PC-9 (cell line): ENCODE measurements around the gene ETAA1. TPM values are rescaled to one million over a fixed set of nuclear protein-coding genes. Genes with fewer than 3 reads are reported as not detected.

Experiments
- BruUV-seq: library from RNA; stranded (reverse); fragments of 400-500 nt; replicated peaks from 2 replicates; lab custom pipeline; 2021; lab: Mats Ljungman, UMichigan
- CTCF ChIA-PET: fragments of 300-600 bp; sonication (Branson Sonifier 250); formaldehyde crosslinking; loops from one replicate; lab custom pipeline; 2022; ENCODE audit warnings: antibody characterized with exemption; lab: Charles Lee
- POLR2A ChIA-PET: fragments of 300-600 bp; sonication (Branson Sonifier 250); formaldehyde crosslinking; loops from one replicate; lab custom pipeline; 2022; ENCODE audit warnings: antibody characterized with exemption; ENCODE audit not compliant: unreplicated experiment; lab: Charles Lee
- DNase-seq, 2 experiments: peaks; one replicate each; pipeline versions ENCODE4 v3.0.0 to v3.0.0-alpha.2; 2015 to 2022; ENCODE audit warnings: mixed read lengths in 1 of 2
- H2AFZ ChIP-seq: fragments of 200-600 bp; sonication (generic); 2 replicates; pipeline ENCODE4 v1.8.1; 2017; ENCODE audit warnings: antibody characterized with exemption
- H3F3A ChIP-seq: fragments of 200-600 bp; sonication (generic); 2 replicates; pipeline ENCODE4 v1.8.1; 2017; ENCODE audit warnings: antibody characterized with exemption, mild to moderate bottlenecking, low read depth; ENCODE audit not compliant: insufficient read depth
- H3K27ac ChIP-seq: fragments of 200-600 bp; sonication (generic); 2 replicates; pipeline ENCODE4 v1.6.1; 2016; ENCODE audit warnings: mixed run types
- H3K27me3 ChIP-seq: fragments of 200-600 bp; sonication (generic); 2 replicates; pipeline ENCODE4 v1.6.1; 2016; ENCODE audit warnings: low read depth, mixed run types; ENCODE audit not compliant: insufficient read depth
- H3K36me3 ChIP-seq: fragments of 200-600 bp; sonication (generic); 2 replicates; pipeline ENCODE4 v1.6.1; 2016; ENCODE audit warnings: low read depth, mixed run types
- H3K4me1 ChIP-seq: fragments of 200-600 bp; sonication (generic); replicated peaks from 2 replicates; pipeline ENCODE4 v1.6.1; 2016; ENCODE audit warnings: mixed run types; ENCODE audit not compliant: insufficient read depth
- H3K4me2 ChIP-seq: fragments of 200-600 bp; sonication (generic); 2 replicates; pipeline ENCODE4 v1.6.1; 2017; ENCODE audit warnings: mixed run types
- H3K4me3 ChIP-seq: fragments of 200-600 bp; sonication (generic); 2 replicates; pipeline ENCODE4 v1.6.1; 2016; ENCODE audit warnings: mixed run types
- H3K79me2 ChIP-seq: fragments of 200-600 bp; sonication (generic); 2 replicates; pipeline ENCODE4 v1.6.1; 2017; ENCODE audit warnings: low read depth, mixed run types
- H3K9me2 ChIP-seq: fragments of 200-600 bp; sonication (generic); 2 replicates; pipeline ENCODE4 v1.8.1; 2017; ENCODE audit warnings: mild to moderate bottlenecking; ENCODE audit not compliant: insufficient read depth
- H3K9me3 ChIP-seq: fragments of 200-600 bp; sonication (generic); 2 replicates; pipeline ENCODE4 v1.8.1; 2016; ENCODE audit warnings: low read depth; ENCODE audit not compliant: insufficient read depth
- H4K20me1 ChIP-seq: fragments of 200-600 bp; sonication (generic); 2 replicates; pipeline ENCODE4 v1.8.1; 2017; ENCODE audit not compliant: insufficient read depth
- CTCF ChIP-seq: fragments of 200-600 bp; sonication (generic); conservative IDR thresholded peaks from 2 replicates; pipeline ENCODE4 v1.6.1; 2017; ENCODE audit warnings: mixed run types, antibody characterized with exemption, mild to moderate bottlenecking, moderate library complexity
- EZH2 ChIP-seq: fragments of 200-600 bp; sonication (generic); IDR thresholded peaks from 2 replicates; pipeline ENCODE4 v1.8.0; 2017; ENCODE audit warnings: antibody characterized with exemption, low read depth
- intact Hi-C: fragments of 100-400 bp; cut with micrococcal nuclease; formaldehyde crosslinking; loops from one replicate; pipeline ENCODE4 v1.10.0; 2022; ENCODE audit not compliant: unreplicated experiment
- total RNA-seq: library from RNA; stranded (reverse); gene quantifications from 2 replicates; pipeline ENCODE4 v1.2.3, GENCODE V29; 2021

Gene ETAA1
- total RNA-seq, 1 experiment from 2014 or later: 25.3 TPM

DNA sequence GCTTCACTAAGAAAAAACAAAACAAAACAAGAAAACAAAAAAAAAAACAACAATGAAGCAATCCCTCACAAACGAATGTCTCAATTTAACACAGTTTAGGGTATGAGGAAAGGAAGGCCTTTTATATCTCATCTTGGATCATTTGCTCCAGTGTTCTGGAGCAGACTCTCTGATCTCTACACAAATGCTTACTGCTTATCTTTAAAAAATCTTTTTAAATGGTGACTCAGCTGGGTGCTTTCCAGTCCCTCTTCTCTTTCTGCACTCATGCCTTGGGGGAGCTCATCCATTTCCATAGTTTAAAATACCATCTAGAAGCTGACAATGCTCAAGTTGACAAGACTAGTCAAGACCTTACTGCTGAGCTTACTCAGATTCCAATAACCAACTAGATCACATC is 56.2 kb downstream of the ETAA1 start:
- Histone ChIP-seq H3F3A (no peaks in the 10 kb centered on the region; the same call in 1 of the 2 replicates), H3K9me2 (no peaks in the 10 kb centered on the region), H3K9me3 (no peaks in the 10 kb centered on the region), H3K4me1 (peaks cover 37% of the 10 kb centered on the region), H3K36me3 (no peaks in the 10 kb centered on the region), H2AFZ (no peak overlapping the region), H3K27ac (no peak overlapping the region), H3K79me2 (no peaks in the 10 kb centered on the region), H3K27me3 (no peaks in the 10 kb centered on the region), H4K20me1 (no peaks in the 10 kb centered on the region), H3K4me3 (no peak overlapping the region), H3K4me2 (no peak overlapping the region)
- TF ChIP-seq CTCF (no peak), EZH2 (no peak)
- DNase-seq: peak in 1 of 2 experiments; percentile 46
- ChIA-PET POLR2A (no interaction called here), CTCF (no interaction called here)
- no TSS peak for BruUV-seq
- intact Hi-C loops: no loop called here

DNA sequence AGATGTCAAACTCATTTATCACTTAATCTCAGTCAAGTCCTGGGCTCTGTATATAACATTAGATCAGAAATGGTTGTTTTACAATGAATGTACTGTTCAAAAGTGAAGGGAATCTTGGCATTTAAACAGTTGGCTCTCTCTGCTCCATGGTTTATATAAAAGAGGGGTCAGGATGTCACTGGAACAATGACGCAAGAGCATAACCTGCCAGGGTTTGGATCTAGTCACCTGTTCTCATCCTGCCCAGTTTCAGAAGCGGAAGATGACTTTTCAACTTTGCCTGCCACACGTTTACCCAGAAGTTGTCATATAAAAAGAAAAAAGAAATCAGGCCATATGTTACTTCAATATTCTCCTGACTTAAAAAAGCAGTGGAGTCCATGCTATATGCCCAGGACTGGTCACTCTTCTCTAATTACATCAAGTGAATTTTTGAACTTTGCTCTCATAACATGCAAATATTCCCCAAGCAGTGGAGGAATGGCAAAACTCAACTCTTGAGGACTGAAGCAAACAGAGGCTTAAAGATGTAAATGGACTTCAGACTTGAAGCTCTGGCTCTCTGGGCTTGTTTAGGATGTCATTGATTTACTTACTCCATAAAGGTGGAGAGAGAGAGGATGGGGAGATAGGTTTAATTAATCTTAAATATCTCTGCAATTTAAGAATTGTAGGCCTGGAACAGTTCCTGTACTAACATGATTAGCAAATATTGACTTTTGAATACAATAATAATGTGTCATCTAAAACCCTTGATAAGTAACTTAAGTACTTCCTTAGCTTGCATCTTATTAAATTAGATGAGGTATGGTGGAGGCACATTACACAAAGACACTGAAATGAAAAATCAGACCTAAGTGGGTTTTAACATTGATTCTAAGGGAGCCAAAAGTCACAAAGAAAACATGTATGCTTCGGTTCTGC is 58.3 kb downstream of the ETAA1 start:
- peaks cover 37% of the 10 kb centered on the region for H3K4me1 ChIP-seq
- intact Hi-C loops: no loop called here

GRCh38 chr2:67456428-67456827 is 59.3 kb downstream of the ETAA1 start:
- no peaks in the 10 kb centered on the region for H3K36me3 ChIP-seq
- POLR2A ChIA-PET: no interaction called here
- H4K20me1 ChIP-seq: no peaks in the 10 kb centered on the region
- H3K4me2 ChIP-seq: no peak overlapping the region
- intact Hi-C loops: no loop called here
- H3K27ac ChIP-seq: no peak overlapping the region
- no TSS peak for BruUV-seq
- H3K27me3 ChIP-seq: no peaks in the 10 kb centered on the region
- DNase-seq: no peak
- no peaks in the 10 kb centered on the region for H3K9me3 ChIP-seq
- H3K4me1 ChIP-seq: peaks cover 37% of the 10 kb centered on the region
- H3K4me3 ChIP-seq: no peak overlapping the region
- H2AFZ ChIP-seq: no peak overlapping the region
- no peaks in the 10 kb centered on the region; the same call in 1 of the 2 replicates for H3F3A ChIP-seq
- CTCF ChIA-PET: no interaction called here
- H3K9me2 ChIP-seq: no peaks in the 10 kb centered on the region
- TF ChIP-seq EZH2: no peak
- TF ChIP-seq CTCF: no peak
- H3K79me2 ChIP-seq: no peaks in the 10 kb centered on the region

More for the DNA sequence above, 58.3 kb downstream of the ETAA1 start:
- H3K4me2 ChIP-seq: peak overlapping the region; percentile 12; the same call in 1 of the 2 replicates
- H4K20me1 ChIP-seq: no peaks in the 10 kb centered on the region
- H3F3A ChIP-seq: no peaks in the 10 kb centered on the region; the same call in 1 of the 2 replicates
- H3K4me3 ChIP-seq: no peak overlapping the region
- TF ChIP-seq EZH2 (no peak), CTCF (no peak)
- H3K9me2 ChIP-seq: no peaks in the 10 kb centered on the region
- ChIA-PET POLR2A (no interaction called here), CTCF (interaction anchor here (0.7 kb wide), 1 partner anchor 49 kb away, joined by 3 read pairs; no protein-coding TSS in a partner anchor)
- H3K27ac ChIP-seq: no peak overlapping the region
- BruUV-seq: no TSS peak
- no peaks in the 10 kb centered on the region for H3K9me3 ChIP-seq
- no peaks in the 10 kb centered on the region for H3K36me3 ChIP-seq
- DNase-seq: peak in 1 of 2 experiments; percentile 73
- no peaks in the 10 kb centered on the region for H3K79me2 ChIP-seq
- no peaks in the 10 kb centered on the region for H3K27me3 ChIP-seq
- H2AFZ ChIP-seq: no peak overlapping the region
